ENCODE results near the gene PADI1.

PADI1 gene, protein sequence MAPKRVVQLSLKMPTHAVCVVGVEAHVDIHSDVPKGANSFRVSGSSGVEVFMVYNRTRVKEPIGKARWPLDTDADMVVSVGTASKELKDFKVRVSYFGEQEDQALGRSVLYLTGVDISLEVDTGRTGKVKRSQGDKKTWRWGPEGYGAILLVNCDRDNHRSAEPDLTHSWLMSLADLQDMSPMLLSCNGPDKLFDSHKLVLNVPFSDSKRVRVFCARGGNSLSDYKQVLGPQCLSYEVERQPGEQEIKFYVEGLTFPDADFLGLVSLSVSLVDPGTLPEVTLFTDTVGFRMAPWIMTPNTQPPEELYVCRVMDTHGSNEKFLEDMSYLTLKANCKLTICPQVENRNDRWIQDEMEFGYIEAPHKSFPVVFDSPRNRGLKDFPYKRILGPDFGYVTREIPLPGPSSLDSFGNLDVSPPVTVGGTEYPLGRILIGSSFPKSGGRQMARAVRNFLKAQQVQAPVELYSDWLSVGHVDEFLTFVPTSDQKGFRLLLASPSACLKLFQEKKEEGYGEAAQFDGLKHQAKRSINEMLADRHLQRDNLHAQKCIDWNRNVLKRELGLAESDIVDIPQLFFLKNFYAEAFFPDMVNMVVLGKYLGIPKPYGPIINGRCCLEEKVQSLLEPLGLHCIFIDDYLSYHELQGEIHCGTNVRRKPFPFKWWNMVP

DNA sequence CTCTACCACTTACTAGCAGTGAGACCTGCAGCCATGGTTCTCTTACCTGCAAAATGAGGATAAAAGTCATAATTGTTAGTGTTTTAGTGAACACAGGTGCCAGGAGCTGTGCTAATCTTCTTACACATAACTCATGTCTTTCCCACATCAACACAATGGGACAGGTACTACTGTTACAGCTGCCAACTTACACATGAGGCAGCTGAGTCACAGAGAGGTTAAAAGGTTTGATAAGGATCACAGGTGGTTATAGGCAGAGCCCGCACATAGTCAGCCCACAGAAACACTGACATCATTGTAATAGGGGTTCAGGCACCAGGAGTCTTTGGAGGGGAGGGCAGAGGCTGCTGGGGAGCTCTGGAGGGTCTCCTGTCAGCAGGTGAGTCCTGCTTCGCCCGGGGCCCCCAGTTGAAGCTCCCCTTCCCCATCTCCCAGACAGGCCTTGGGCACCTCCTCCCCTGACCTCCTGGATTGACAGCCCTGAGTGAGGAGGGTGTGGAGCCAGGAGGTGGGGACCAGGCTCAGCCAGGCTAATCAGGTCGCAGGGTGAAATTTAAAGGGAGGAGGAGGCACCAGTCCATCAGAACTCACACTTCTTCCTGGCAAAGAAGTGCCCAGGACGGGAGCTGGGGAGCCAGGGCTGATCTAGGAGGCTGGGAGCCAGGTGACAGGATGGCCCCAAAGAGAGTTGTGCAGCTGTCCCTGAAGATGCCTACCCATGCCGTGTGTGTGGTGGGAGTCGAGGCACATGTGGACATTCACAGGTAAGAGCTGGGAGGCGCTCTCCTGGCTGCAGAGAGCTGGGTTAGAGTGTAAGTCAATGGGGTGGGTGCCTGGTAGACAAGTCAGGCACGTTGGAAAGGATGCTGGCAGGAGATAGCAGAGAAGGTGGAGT lies at the start of gene PADI1:
Gene PADI1, plus strand, starts transcription at position 583 of the 895 bp plus-strand sequence. Its CDS starts 90 bp downstream, at position 673.
- DNase-seq (ENCODE audit: low read depth in 3 of 3), result no peak

DNA sequence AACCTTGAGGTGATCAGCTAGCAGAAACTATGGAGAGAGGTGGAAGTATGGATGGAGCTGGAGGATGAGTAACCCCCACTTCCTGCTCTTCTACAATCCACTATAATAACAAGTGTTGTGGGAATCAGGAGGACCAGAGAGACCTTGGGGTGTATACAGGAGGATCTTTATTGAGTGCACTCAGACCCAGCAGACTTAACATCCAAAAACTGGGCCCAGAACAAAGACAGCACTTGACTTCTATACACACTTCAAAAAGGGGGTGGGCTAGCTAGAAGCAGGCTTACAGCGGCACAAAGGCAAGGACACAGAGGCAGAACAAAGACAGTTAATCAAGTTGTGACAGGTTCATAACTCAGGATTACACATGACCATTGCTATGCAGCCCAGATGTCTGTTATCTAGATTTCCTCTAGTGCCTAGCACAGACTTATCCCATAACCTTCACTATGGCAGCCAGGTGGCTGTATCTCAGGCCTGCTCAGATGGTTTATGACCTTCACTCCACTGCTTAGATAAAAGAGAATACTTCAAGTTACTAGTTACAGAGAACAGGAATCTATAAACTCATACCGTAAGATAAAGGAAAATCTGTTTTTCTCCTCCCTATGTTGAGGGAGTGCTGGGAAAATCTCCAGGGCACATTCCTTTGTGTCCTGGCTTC lies 49.5 kb upstream of the PADI1 start:
- no peak for DNase-seq (ENCODE audit: low read depth in 3 of 3)

DNA sequence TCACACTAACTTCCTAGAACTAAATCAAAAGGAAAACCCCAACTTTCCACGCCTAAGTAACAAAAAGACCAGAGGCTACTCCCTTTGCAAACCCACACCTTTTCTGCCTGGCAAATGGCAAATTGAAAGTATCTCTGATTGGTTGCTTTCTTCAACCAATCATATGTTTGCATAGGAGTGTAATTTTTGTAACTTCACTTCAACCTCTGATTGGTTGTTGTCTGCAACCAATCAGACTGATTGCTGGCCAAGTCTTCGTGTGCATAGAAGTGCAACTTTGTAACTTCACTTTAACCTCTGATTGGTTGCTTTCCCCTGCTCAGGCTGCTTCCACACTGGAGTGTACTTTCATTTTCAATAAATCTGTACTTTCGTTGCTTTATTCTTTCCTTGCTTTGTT lies 48.8 kb upstream of the PADI1 start:
- no peak for DNase-seq (ENCODE audit: low read depth in 3 of 3)

DNA sequence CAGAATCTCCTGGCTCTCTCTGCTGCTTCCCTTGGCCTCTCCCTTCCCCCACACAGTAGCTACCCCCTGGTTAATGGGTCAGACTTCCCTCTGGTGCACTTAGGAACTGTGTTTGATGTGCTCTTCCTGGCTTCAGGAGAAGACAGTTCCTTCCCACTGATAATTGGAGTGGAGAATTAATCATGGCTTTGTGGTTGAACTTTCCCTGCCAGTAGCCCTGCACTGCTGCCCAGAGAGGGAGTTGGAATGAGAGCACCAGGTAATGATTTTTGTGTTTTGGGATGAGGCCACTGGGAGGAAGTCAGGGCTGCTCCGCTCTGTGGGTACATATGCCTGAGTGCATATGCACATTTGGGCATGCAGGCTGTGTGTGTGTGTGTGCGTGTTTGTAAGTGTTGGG lies 46.0 kb upstream of the PADI1 start:
- no peak for DNase-seq (ENCODE audit: low read depth in 3 of 3)

DNA sequence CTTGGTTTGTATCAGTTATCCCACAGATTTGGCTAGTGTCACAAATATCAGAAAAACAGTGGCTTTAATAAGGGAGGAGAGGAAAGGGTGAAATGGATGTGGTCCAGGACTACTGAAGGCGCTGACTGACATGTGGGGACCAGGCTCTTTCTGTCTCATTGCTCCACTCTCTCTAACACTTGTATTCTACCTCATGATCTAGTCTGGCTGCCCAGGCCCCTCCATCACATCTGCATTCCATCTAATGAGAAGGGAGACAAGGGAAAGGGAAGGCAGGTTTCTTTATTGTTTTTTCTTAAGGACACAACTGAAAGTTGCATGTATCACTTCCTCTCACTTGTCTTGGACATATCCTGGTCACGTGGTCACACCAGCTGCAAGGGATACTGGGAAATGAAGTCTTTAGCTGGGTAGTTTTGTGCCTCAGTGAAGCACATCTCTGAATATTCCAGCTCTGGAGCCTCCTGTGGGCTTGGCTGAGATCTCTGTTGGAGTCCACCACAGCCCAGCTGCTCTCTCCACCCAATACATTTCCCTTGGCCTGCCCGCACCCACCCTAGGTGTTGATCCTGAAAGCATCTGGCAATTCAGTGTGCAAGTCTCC lies 43.7 kb upstream of the PADI1 start:
- no peak for DNase-seq (ENCODE audit: low read depth in 3 of 3)

DNA sequence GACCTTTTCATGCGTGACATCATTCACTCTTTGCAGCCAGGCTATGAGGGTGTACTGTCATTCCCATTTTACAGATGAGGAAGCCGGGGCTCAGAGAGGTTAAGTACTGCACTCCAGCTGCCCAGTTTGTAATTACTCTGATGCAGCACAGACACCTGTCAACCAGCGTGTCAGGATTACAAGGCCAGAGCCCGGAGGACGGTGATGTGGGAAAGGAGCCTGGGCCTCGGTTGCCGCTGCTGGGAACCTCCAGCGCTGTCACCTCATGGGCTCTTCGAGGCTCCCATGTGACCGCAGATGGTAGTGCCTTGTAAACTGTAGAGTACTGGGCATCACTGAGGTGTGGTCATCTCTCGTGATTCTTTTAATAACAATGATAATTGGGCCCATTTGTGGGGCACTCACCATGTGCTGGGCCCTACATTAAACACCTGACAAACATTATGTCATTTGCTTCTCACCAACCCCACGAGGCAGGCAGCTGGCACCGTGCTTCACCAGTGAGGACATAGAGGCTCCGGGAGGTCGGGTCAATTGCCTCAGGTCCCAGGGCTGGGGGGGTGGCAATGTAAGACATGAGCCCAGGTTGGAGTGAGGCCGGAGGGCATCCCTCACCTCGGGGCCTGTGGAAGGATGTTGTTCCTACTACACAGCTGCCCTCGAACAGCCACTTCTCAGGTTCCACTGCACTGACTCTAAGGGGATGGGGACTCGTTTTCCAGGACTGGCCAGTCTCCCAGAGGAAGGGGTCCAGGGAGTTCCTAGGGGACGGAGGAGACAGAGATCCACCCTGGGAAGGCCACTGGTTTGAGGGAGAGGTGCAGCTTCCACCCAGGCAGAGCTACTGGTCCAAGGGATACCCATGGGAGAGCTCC lies 42.8 kb upstream of the PADI1 start:
- no peak for DNase-seq (ENCODE audit: low read depth in 3 of 3)

DNA sequence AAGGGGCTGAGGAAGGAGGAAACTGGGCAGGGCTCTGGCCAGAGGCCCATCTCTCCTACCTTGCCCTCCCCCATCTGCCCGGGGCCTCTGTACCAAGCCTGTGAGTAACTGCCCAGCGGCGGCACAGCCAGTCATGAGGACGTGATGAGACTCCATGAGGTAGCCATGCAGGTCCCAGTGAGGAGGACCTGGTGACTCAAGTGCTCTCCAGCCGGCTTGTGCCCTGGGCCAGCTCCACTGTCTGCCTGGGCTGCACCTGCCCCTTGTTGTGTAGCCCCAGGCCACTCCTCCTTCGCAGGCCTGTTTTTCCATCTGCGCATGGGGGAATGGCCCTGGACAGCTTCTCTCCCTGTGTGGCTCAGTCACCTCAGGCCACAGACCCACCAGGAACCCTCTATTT lies 42.0 kb upstream of the PADI1 start:
- DNase-seq (ENCODE audit: low read depth in 3 of 3), result no peak

DNA sequence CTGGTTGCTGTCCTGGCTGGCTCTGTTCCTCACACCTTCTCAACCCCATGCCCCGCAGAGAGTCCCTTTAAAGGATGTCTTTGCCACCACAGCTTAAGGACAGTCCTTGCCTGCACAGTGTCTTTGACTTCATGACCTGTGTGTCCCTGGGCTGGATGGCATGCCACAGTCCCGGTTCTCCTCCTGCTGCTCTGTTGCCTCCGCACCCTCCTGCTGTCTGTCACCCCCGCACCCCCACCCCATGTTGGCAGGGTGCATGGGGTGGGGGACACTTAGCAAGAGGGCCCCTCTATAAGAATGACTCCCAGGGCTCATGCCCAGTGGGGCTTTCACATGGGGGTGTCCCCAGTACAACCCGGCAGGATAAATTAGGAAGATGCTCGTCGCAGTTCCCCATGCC lies 41.6 kb upstream of the PADI1 start:
- DNase-seq (ENCODE audit: low read depth in 3 of 3), result no peak

DNA sequence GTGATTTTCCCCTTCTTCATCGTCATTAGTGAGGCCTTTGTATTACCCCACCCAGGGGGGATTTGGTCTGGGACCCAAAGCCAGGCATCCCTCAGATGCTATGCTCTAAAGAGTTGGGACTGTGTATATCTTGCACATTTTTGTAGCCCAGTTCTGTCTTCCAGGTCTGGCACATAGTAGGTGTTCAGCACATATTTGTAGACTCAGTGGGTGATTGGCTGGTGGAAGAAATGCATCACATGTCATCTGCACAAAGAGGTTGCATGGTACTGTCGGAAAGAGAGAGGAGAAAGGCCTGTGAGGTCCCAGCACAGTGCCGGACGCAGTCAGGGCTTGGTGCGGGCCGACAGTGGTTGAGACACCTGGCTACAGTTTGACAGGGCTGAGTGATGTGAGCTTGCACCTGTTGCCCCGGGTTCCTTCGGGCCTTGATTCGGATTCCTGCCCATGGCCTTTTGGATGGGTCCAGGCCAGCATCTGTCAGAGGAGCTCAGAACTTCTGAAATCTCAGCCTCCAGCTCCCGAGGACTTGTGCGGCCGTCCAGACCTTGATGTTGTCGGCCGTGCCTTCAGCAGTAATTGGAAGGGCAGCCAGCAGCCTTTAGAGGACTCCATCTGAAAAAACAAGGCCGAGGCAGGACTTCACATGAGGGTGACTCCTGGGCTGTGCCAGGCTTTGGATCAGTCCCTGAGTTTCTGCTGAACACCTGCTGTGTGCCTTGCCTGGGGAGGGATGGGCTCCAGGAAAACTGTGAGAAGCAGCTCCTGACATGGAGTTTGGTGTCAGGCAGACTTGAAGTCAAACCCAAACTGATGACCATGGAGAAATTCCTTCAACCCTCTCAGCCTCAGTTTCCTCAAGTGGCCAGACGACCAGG lies 40.9 kb upstream of the PADI1 start:
- DNase-seq (ENCODE audit: low read depth in 3 of 3), result no peak

DNA sequence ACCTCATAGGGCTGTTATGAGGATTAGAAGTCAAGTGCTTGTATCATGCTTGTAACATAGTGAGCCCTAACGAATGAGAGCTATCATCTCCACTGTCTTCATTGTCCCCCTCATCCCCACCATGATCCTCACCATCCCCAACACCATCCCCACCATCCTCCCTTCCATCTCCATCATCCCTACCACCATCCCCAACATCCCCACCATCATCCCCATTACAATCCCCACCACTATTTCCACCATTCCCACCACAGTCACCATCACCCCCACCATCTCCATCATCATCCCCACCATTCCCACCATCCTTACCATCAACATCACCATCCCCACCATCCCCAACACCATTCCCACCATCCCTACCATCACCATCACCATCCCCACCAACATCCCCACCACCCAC lies 39.1 kb upstream of the PADI1 start:
- no peak for DNase-seq (ENCODE audit: low read depth in 3 of 3)

DNA sequence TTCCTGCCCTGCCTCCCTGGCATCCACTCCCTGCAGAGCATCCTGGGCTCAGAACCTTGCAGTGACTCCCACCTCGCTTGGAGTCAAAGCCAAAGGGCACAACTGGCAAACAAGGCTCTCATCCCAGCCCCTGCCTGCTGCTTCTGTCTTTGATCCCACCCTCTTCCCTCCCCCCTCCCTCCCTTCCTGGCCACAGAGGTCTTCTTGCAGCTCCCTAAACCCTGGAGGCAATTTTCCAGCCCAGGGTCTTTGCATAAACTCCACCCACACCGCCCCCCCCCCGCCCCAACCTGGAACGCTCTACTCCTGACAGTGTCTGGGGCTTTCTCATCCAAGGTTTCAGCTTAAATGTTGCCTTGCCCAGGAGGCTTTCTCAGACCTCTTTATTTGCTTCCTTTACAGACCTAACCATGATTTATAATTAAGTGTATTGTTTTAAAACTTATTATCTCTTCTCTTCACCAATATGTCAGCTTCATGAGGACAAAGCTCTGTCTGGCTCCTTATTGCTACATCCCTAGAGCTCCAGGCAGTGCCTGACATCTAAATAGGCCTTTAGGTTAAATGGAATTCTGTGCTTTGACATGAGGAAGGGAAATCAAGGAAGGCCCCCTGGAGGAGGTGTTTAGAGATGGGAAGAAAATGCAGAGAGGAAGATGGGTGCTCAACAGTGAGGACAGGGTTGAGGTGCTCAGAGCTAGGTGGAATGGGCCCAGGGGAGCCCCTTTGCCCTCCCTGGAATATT lies 37.7 kb upstream of the PADI1 start:
- DNase-seq (ENCODE audit: low read depth in 3 of 3), result no peak

DNA sequence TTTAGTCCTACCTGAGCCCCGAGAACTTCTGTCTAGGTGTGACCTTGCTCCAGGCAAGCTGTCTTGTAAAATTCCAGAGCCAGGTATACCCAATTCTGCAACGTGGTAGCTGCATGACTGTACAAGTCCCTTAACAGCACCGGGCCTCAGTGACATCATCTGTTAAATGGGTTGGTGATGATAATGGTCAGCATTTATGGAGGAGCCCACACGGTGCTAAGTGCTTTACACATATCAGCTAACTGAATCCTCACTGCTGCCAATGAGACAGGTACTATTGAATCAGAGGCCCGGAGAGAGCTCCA lies 37.2 kb upstream of the PADI1 start:
- no peak for DNase-seq (ENCODE audit: low read depth in 3 of 3)

DNA sequence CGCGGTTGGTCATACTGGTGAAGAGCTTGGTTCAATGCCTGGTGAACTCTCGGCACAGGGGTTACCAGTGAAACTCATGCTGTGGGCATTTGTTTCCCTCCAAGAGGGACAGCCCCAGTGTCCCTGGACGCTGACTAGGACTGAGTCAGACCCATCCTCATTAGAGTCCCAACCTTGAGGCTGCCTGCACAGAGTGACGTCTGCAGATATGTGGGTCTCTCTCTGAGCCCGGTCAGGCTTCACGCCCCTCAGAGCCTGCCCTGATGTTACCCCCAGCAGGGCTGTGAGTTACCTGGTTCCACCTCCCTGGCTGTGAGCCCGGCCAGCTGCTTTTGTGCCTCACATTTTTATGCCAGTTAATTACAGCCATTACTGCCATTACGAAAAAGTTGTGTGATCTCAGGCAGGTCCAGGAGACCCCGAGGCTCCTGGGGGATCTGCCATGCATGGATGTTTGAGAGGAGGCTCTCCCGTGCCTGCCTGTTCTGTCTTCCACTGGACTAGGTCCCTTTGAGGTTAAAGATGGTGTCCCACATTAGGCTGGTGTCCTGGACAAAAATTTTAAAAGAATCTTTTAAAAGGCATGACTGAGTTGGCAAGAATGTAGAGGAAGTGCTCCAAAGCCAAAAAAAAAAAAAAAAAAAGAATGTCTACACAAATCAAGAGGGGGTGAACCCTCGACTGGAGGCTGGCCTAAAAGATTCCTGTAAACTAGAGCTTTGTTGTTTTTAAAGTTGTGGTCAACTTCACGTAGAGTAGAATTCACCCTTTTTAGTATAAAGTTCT lies 36.6 kb upstream of the PADI1 start:
- no peak for DNase-seq (ENCODE audit: low read depth in 3 of 3)

DNA sequence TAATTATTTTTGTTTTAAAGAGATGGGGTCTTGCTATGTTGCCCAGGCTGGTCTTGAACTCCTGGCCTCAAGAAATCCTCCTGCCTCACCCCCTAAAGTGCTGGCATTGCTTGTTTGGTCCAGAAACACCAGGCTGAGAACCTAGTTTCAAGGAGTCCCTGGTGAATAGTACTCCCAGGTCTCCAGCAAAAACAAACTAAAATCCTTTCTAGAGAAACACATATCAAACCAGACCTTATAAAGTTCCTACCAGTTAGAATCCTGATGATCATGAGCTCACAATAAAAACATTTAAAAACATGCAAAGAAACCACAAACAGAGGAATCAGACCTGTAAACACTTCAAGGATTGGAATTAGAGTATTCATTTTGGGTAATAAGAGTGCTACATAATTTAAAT lies 34.4 kb upstream of the PADI1 start:
- DNase-seq (ENCODE audit: low read depth in 3 of 3), result no peak

DNA sequence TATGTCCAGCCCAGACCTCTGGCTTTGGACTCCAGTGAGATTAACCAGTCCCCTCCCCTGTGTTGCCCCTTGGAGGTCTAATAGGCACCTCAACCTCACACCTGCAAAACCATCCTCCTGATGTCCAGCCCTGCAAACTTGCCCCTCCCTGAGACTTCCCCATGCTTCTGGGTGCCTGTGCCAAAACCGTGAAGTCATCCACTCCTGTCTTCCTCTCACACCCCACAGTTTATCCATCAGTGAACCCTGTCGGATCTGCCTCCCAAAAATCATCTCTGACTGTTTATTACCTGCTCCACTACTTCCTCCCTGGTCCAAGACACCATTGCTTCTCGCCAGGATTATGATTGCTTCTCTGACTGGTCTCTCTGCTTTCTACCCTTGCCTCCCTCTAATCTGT lies 31.7 kb upstream of the PADI1 start:
- no peak for DNase-seq (ENCODE audit: low read depth in 3 of 3)

DNA sequence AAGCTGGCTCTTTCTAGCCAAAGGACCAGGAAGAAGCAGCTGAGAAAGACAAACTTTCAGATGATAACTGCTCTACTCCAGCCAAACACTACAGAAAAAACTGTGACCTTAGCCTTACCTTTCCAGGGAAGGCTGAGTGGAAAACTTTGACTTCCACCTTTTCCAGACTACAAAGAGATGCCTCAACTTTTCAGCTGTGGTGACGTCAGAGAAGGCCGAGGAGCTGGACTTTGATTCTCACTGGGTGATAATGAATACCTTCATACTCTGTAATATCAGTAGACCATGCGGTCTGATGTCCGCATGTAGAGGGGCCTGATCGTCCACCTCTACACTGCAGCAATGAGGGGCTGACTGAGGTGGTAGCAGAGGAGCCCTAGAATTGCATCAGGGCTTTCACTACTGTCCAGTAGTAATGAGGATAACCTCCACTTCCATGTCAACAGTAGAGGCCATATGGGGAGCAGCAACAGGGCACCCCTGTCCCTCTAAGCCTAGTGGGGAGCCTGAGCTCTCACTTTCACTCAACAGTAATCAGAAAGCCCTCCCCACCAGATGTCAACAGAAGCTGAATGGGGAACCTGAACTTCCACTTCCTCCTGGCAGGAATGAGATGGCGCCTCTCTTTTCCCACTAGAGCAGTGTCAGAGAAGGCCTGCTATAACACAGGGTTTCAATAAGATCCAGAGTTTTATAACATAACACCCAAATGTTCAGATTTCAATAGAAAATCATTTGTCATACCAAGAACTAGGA lies 28.4 kb upstream of the PADI1 start:
- no peak for DNase-seq (ENCODE audit: low read depth in 3 of 3)

DNA sequence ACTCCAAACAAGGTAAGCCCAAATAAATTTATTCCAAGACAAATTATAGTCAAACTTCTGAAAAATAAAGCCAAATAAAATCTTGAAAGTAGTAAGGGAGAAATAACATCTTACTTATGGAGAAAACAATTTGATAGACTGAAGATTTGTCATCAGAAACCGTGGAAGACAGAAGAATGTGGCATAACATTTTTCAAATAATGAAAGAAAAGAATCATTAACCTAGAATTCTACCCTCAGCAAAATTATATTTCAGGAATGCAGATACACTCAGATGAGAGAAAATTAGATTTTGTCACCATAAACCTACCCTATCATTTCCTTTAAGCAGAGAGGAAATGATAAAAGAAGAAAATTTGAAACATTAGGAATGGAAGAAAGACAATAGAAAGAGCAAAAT lies 27.3 kb upstream of the PADI1 start:
- DNase-seq (ENCODE audit: low read depth in 3 of 3), result no peak

All from stimulated activated CD4-positive, alpha-beta T cell treated with anti-CD3 and anti-CD28 coated beads, TNF-alpha, amount 100 ng/mL, for 4 hours (primary cell).